T-helper 9 cell (primary cell): ENCODE results near the gene TAGLN2.

Experiments
- DNase-seq: peaks from one replicate; pipeline ENCODE4 v3.0.0-alpha.2; 2020
- total RNA-seq, 2 donors: gene quantifications; one replicate each; lab custom pipeline; 2026; lab: John Stamatoyannopoulos, UW

TAGLN2 gene
- total RNA-seq, result 328 to 409 reads per million in 2 donors

DNA sequence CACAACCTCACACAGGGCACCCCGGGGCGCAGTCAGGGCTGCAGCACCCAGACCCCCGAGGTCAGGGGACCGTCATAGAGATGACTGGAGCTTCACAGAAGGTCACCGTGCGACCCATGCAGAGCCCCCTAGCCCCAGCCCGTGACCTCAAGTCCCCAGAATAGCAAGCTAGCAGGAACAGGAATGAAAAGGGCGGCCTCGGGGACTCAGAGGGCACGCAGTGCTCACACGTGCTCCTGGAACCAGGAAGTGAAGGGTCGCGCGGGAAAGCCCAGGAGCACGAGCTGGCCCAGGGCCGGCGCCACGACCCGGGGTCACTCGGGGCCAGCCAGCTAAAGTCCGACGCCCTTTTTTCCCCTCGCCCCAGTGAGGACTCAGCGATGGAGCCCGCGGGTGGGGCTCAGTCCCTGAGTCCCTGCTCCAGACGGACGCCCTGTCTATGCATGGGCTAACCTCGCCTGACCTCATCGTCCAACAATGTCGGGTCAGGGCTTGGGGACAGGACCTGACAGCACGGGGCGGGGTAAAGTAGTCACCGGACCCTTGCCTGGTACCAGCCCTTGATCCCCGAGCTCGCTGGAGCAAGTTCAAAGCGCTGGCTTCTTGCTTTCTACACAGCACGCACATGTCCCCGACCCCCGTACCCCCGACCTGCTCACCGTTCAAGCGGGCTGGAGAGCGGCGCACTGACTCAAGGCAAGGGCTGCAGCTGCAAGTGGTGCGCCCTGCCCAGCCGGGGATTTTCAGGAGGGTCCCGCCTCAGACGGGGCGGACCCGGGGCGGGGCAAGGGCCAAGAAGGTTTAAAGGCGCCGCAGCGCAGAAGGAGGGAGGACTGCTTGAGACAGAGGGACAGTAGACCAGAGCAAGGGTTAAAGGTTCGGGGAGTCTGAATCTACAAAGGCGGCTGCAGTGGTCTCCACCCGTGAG is at the start of gene TAGLN2:
Gene TAGLN2 (minus strand): TSS at position 717 of the 928 bp plus-strand sequence. CDS start 4,998 bp downstream, outside the sequence.
- DNase-seq, result peak; percentile 87

DNA sequence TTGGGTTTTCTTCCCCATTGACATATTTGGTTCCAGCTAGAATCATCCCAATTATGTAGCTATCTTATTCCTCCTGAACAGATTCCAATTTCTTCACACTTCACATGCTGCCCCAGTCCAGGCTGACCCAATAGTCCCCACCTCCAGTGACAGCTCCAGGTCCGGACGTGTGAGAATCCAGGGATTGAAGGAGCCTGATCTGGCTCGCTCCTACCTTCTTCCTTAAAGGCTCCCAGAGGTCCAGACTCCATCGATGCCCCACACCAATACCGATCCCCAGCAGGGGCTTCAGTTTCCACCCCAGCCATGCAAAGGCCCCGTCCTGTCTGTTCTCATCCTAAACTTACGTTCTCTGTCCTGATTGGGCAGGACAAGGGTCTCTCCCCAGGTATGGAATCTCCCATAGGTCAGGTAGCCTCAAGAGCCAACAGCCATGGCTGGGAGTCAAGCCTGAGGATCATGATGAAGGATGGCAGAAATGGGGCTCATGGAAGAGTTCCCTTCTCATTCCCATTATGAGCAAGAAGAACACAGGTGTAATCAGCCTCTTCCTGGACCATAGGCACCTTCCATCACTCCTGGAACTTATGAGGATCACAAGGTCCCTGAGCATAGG is 49.2 kb upstream of the TAGLN2 start:
- DNase-seq, result no peak

DNA sequence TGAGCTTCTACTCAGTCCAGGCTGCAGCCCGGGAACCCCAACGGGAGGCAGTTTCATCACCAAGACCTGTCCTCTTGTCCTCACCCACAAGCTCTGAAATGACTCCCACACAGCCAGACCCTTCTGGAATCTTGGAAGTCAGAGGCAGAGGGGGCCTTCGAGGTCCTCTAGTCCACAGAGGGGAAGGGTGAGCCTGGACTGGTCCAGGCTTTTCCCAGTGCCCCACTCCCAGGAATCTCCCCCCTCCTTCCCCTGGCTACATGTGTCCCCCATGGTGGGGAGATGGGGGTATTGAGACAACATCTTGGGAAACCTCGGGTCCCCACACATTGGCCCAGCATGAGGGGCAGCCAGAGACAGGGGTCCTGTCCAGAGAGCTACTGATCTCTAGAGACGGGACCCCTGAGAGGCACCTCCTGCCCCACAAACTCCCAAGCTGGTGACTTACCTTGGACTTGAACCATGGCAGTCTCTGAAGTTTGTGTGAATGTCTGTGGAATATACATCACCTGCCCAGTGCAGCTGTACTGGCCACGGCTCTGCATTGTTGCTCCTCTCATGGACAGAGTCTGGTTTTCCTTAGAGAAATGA is 48.1 kb upstream of the TAGLN2 start:
- no peak for DNase-seq

DNA sequence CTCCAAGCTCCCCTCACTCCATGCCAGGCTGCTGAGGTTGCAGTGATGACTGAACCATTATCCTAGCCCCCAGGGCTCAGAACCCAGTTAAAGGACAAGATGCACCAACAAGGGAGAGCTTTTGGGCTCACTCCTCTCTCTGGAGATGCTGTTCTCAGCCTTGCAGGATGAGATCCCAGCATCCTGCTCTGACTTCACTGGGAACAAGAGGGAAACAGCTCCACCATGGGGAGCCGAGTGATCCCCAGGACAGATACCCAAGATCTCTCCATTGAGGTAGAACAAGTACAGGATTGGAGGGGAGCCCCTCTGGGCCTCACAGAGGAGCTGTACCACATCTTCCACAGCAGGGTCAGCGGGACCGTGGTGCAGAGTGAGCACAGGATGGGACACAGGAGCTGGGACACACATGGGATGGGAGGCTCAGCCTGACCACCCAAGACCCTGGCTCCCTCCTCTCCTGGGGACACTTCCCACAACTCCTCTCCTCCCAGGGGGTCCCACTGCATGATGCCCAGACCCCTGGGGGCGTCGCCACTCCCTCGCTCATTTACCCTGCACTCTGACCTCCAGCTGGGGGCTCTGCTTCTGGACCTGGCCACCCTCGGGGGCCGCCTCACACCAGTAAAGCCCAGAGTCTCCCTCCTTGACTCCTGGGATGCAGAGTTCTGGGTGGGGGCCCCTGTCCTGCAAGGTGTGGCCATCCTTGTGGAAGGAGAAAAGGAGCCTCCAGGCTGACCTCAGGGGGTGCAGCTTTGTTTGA is 47.3 kb upstream of the TAGLN2 start:
- DNase-seq, result no peak

DNA sequence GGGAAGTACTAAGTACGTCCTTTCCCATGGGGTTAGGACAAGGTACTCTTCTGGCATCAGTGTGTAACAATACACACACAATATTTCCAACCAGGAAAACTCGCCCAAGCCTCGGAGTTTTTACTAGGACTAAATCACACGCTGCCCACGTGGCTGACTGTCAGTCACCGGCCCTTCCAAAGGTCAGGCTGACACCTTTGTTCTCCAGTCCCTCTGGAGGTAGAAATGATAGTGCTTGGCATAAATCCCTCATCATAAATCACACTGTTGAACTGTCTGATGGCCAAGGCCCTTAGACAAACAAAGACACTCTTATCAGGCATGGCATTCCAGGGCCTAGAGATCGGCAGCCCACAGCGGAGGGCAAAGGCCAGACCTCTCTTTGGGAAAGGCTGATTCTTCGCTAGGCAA is 45.6 kb upstream of the TAGLN2 start:
- DNase-seq, result no peak

DNA sequence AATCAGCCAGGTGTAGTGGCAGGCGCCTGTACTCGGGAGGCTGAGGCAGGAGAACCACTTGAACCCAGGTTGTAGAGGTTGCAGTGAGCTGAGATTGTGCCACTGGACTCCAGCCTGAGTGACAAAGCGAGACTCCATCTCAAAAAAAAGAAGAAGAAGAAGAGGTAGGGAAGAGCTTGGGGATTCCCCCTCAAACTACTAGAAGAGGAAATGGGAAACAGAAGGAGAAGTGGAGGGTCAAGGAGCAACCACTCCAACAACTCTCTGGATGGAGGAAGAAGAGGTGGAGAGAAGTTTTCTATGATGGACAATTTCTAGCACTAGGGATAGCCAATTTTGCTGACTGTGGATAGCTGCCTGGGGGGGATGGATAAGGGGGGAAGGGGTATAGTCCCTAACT is 43.6 kb upstream of the TAGLN2 start:
- DNase-seq, result no peak

DNA sequence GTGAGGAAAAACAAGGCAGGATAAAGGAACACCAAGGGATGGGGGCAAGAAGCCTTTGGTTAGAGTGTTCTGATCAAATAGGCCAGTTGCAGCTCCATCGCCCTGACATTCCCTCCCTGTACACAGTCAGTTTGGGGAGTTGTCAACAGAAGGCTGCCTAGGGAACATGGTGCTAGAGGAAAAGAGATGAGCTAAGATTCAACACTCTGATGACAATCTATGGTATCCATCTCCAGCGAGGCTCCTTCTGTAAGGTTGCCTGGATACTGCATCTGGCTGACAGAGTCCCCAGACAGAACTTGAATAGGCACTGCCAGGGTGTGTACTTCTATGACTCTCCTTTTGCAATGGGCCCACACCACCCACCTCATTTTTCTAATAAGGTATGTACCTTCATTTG is 40.0 kb upstream of the TAGLN2 start:
- no peak for DNase-seq

DNA sequence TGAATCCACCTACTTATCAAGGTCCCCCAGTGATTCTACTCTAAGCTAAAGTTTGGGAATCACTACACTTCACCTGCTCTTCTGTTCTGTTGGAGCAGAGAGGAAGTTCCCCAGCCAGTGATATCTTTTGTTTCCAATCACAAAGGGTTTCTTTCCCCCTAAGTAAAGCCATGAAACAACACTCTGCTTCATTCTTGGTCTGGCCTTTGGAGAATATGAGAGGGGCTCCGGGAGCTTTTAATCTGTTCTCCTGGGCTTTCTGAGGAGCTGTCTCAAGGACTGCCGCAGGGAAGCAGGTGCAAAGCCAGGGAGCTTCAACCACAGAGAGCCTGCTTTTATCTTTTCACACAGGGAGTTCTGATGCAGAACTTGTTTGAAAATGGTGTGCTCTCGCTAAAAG is 38.8 kb upstream of the TAGLN2 start:
- no peak for DNase-seq

DNA sequence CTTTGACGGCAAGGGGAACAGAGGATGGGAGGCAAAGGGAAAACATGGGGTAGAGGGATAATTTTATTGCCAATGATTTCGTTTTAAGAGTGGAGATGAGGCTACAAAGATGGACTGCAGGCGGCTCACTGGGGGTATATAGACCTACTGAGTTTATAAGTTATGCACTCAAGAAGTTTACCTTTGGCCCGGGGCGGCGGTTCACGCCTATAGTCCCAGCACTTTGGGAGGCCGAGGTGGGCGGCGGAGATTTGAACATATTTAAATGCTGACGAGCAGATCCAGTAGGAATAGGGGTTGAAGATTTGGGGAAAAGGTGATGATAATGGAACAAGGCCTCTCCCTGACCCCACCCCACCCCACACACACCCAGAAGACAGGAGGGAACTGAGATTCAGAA is 36.9 kb upstream of the TAGLN2 start:
- no peak for DNase-seq

DNA sequence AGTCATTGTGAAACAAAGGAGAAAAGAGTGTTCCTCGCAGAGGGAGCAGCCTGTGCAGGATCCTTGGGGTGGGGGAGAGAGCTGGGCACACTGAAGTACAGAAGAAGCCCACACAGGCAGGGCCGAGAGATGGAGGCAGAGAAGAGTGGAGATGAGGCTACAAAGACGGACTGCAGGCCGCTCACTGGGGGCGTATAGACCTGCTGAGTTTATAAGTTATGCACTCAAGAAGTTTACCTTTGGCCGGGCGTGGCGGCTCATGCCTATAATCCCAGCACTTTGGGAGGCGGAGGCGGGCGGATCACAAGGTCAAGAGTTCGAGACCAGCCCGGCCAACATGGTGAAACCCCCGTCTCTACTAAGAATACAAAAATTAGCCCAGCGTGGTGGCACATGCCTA is 36.3 kb upstream of the TAGLN2 start:
- DNase-seq, result no peak

DNA sequence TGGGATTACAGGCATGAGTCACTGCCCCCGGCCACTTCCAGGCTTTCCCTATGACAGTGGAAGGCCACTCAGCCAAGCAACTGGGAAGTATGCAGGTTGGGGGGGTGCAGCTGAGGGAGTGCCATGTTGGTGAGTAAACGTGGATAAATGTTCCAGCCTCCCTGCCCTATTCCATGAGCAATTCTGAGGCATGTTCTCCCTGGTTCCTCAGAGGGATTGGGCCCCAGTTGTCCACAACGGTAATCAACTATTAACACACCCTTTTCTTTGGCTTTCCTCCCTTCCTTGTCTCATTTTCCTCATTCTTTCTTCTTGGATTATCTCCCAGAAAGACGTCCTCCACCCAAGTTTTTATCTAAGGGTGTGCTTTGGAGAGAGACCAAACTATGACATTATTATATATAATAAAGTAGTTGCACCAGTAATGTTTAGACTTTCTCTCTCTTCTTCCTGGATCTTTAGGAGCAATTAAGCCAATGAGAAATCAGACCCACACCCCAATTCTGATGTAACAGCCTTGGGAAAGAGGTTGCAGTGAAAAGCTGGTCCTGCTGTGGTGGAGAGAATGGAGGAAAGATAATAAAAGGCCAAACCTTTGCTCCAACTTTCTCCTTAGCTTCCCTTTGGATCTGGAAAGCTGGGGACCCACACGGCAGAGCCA is 35.5 kb upstream of the TAGLN2 start:
- no peak for DNase-seq

DNA sequence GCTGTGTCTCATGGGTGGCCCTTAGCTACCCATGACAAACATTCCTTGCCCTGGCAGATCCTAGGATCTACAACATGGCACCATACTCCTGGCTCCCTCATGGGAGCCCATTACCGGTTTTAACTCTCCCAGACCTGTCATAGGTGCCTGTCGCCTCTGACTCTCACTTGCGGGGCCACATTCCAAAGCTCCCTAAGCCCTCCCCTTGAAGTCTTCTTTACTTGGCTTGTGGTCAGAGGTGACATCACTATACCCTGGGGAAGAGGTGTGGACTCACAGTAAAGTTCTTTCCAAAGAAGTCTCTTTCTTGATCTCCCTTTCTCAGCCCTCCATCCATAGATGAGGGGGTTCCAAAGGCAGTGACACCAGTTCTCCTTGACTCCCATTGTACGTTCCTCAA is 34.1 kb upstream of the TAGLN2 start:
- DNase-seq, result no peak

DNA sequence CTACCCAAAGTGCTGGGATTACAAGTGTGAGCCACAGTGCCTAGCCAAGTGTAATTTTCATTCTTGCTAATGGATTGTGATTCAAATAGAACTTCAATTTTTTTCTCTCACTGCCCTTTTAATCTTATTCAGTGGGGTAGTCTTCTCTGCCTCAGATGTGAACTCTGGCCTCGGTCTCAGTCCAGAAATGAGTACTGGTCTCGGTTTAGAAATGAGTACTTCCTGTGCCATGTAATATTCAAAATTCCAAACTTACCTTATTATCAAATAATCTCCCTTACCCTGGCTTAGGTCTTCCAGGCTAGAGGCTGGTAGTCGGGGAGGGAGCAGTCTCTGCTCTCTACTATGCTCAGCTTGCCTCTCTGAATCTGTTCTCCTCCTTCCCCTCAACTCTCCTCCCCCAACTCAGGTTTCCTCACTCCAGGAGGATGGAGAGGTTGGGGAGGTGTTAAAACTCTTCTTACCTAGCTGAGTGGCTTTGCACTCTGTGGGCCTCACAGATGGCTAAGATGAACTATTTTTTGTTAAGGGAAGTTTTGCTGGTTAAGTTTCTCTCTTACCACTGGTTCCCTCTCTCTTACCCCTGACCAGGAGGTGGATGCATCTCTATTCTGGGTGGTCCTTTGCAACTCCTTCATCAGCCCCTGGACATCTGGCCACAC is 33.5 kb upstream of the TAGLN2 start:
- no peak for DNase-seq

DNA sequence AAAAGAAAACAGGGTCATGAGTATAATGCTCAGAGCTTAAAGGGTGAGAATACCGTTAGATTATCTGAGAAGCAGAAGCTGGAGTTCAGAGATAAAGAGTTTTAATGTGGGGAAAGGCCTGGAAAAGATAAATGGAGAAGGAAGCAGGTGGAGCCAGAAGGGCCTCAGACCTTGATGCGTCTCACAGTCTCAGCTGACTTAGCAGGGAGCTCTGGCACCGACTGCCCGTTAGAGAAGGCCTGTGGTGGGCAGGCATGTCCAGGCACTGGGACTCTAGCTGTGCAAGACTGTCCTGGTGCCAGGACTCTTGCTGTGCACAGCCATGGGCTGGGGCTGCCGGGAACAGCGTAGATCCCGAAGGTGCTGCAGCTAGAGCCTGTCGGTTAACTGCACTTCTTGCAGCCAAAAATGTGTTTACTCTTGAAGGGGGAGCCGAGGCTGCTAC is 32.5 kb upstream of the TAGLN2 start:
- no peak for DNase-seq

DNA sequence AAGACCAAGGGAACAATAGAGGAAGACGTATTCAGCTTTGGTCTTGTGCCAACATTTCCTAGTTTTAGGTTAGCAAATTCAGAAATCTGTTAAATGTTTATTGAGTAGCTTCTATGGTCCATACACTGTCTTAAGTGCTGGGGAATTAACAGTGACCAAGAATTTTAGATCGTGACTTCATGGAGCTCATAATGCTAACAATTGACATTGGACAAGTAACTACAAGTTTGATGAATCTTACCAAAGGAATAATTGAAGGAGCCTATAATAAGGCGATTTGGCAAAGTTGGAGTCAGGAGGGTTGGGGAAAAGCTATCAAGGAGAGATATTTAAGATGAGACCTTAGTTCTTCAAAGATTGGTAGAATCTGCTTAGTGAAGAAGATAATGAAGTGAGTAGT is 30.1 kb upstream of the TAGLN2 start:
- DNase-seq, result no peak

DNA sequence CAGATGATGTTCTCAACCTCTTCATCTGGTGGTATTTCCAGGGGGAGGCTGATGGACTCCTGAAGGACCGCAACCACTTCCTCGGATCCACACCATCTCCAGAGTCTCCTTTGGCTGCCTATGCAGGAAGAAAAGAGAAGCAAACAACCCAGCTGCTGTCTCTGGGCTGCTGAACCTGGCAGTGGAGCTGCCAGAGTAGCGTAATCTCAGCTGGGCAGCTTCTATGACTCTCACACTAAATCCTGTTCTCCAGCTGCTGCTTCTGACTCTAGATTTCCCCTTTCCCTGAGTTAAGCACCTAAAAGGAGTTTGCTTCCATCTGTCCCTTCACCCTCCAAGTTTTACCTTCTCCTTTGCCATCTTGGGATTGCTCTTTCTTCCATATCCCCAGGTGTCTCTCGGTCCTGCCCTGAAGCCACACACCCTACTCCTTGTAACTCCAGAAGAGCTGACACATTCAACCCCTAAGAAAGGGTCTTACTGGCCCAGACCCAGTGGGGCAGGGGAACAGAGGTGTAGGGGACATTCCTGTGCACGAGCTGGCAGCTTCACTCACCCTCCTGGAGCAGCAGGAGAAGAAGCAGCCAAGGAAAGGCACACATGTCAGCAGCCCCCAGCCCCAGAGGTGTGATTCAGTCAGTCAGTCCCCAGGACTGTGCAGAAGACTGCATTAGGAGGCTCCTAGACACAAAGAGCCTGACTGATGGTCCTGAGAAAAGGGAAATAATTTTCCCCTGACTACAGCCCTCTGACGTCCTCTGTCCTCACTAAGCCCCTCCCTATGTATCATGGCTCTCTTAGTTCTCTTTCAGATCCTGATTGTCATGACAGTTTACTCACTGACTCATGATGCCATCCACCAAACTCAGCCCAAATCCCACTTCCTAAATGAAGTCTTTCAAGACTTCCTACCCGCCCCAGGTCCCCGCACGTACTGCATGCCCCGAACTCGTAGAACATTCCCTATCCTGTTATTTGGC is 28.5 kb upstream of the TAGLN2 start, which contains the start of gene SLAMF9:
Gene SLAMF9 (minus strand): TSS at position 702 of the 980 bp plus-strand sequence. CDS start 100 bp downstream, at position 602.
- no peak for DNase-seq

DNA sequence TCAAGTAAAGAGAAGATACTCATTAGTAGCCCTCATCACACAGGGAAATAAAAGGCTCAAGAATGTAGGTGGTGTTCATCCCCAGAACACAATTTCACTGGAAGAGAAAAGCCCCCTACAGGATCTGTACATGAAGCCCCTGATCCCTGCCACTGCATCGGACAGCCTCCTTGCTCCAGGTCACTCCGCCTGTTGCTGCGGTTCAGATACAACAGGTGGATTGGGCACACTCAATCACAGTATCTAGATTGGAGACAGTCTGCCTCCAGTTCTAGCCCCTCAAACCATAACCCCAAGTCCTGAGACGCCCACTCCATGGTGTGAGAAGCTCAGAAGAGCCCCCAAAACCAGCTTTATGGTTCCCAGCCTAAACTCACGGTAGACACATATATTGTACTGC is 27.6 kb upstream of the TAGLN2 start:
- no peak for DNase-seq

DNA sequence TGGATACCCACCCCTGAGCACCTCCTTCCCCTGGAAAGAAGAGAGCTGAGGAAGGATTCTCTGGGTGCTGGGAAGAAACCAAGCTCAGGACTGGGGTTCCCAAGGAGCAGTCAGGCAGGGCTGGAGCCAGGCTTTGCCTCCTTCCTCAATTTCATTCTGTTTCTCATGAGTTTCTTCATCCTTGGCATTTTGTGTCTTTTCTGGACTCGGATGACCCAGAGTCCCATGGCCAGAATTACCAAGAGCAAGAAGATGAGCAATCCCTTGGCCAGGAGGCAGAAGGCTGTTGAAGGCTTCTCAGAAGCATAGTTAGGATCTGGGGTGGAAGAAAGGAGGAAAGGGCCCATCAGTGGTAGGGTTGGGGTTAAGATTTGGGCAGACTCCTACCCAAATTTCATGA is 26.2 kb upstream of the TAGLN2 start:
- DNase-seq, result no peak

DNA sequence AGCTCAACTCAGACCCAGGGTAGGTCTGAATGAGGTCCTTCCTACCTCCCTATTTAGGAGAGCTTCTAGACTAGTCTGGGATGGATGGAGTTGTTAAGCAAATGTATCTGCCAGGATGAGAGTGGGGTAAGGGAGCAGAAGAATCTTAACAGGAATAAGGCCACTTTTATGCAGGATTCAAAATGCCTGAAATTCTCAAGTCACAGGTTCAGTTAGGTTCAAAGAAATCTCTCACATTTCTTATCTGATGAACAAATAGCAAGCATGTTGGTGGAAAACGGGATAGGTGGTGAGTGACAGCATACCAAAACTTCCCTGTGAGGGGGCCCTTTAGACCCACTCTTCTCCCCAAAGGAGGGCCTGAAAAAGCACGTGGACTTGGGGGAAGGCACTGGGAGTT is 25.7 kb upstream of the TAGLN2 start:
- no peak for DNase-seq

DNA sequence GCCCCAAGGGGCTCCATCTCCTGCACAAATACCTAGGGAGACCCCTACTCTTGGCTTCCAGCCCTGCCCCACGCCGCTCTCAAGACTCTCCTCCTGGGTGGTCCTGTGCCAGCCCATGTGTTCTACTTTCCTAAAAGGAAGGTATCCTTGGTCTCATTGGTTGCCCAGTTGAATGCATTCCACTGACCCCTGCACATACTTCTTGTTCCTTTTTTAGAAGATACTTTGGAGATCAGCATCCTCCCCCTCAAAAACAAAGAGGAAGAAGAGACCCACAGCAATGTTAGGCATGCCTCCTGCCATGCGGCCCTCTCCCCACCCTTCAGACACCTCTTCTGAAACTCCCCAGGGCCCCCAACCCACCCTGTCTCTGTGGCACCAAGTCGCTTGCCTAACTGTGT is 24.7 kb upstream of the TAGLN2 start:
- no peak for DNase-seq
